Heart left ventricle (tissue), 16 donors: ENCODE results near the gene AP4M1. TPM values are rescaled to one million over a fixed set of nuclear protein-coding genes. Genes with fewer than 3 reads are reported as not detected.
A peak's percentile ranks its signal among the peaks of the same experiment; 100 is the strongest.
"Not testable (repeated sequence)": the region's sequence is repeated elsewhere in the genome, so short reads cannot be mapped to it uniquely, and the experiment has no call there.

ENCODE experiments used
- ATAC-seq, 4 donors: fragments of 200-7000 bp; cut with Tn5 transposase; one replicate each; pipeline ENCODE4 v1.9.1; 2020 to 2022; ENCODE audit warnings: moderate library complexity in 4 of 4, mild to moderate bottlenecking in 3 of 4, moderate number of reproducible peaks in 1 of 4
- DNase-seq, 5 donors: peaks; one replicate each; pipeline ENCODE4 v3.0.0-alpha.2; 2020
- H3K27ac ChIP-seq, 12 donors: fragments of 200-600 bp; sonication (generic) in 4 of 12; one replicate each; pipeline versions ENCODE4 v1.5.0 to v1.8.0; 2016 to 2022; ENCODE audit warnings: mild to moderate bottlenecking in 2 of 12
- H3K27me3 ChIP-seq, 9 donors: fragments of 200-600 bp; sonication (generic) in 2 of 9; one replicate each; pipeline versions ENCODE4 v1.5.1 to v1.8.0; 2016 to 2022; ENCODE audit warnings: mild to moderate bottlenecking in 3 of 9
- H3K36me3 ChIP-seq, 9 donors: fragments of 200-600 bp; sonication (generic) in 2 of 9; one replicate each; pipeline versions ENCODE4 v1.5.0 to v1.8.0; 2018 to 2022; ENCODE audit warnings: mild to moderate bottlenecking in 2 of 9
- H3K4me1 ChIP-seq, 12 donors: fragments of 200-600 bp; sonication (generic) in 4 of 12; one replicate each; pipeline versions ENCODE4 v1.5.0 to v1.8.0; 2016 to 2022; ENCODE audit warnings: mild to moderate bottlenecking in 3 of 12
- H3K4me3 ChIP-seq, 12 donors: fragments of 200-600 bp; sonication (generic) in 4 of 12; one replicate each; pipeline versions ENCODE4 v1.5.0 to v1.8.0; 2017 to 2022; ENCODE audit warnings: mild to moderate bottlenecking in 9 of 12, moderate library complexity in 4 of 12
- H3K9me3 ChIP-seq, 12 donors: fragments of 200-600 bp; sonication (generic) in 4 of 12; one replicate each; pipeline versions ENCODE4 v1.5.0 to v1.8.0; 2016 to 2022; ENCODE audit warnings: mild to moderate bottlenecking in 1 of 12
- CTCF ChIP-seq, 12 donors: fragments of 200-600 bp; sonication (generic) in 4 of 12; IDR thresholded peaks; one replicate each; pipeline versions ENCODE4 v1.5.0 to v1.8.0; 2018 to 2022; ENCODE audit warnings: antibody characterized with exemption in 12 of 12, mild to moderate bottlenecking in 5 of 12
- POLR2A ChIP-seq, 2 donors: fragments of 450-650 bp; IDR thresholded peaks; one replicate each; pipeline ENCODE4 v1.6.1; 2017; ENCODE audit warnings: antibody characterized with exemption in 2 of 2, mild to moderate bottlenecking in 2 of 2, moderate library complexity in 2 of 2
- WGBS, 4 donors: extraction: QIAGEN DNeasy Blood & Tissue Kit in 2 of 4; methylation state at CpG; one replicate each; pipeline versions ENCODE4 v1.1.5 to v1.1.7; 2013 to 2018; 5-methylcytosine and 5-hydroxymethylcytosine counted together
- intact Hi-C, 10 donors: fragments of 100-400 bp; cut with DNase I; formaldehyde crosslinking; loops; one replicate each; pipeline versions ENCODE4 v1.11.1 to v1.14.2; 2022
- polyA plus RNA-seq, 2 donors: library from polyadenylated mRNA; stranded (reverse); fragments of 200-250 nt; gene quantifications; one replicate each; pipeline ENCODE4 v1.2.3, GENCODE V29; 2013
- total RNA-seq, 9 donors: library from RNA; depleted of rRNA in 2 of 9; stranded (reverse); fragments of >200 nt in 2 of 9; fragmentation: NEBNext Ultra II Directional in 3 of 9; extraction: Animal tissue kit (Norgen Biotek cat#: 25700) in 3 of 9; gene quantifications; one replicate each; pipeline versions ENCODE4 v1.1.0 to v1.2.4, GENCODE V29; 2016 to 2023
- donor health status: ischemic (EF 13 %, LVEDD 7.1; RV severe dilation, severe dysfunction).
- donor health status: healthy with polysubstance abuse.
- donor health status: DM: no; HTN: yes; CAD: no.
- donor health status: DM: no; HTN: no; CAD: no.
- donor health status: ischemic (EF 25% LVEDD 6.9; RV normal size, moderate dysfunction).
- donor health status: ischemic (EF 25% LVEDD 5.7; RV mildly dilated, moderate dysfunction).
- donor health status: healthy.
- donor health status: DM: yes; HTN: yes; CAD: no.
- donor health status: ischemic (EF 35%, LVEDD 5.7; RV mildly dilated, moderate dysfunction).
- donor health status: nonischemic (EF 11% LVEDD 7.7; RV severe dilation, severe dysfunction).
- donor health status: DM: yes; HTN: yes; CAD: no.
- donor health status: PGD.
- donor health status: ischemic (EF 29% LVEDD 5.4; RV normal size, mild dysfunction).
- donor health status: nonischemic (EF 23%, LVEDD 6.1; RV moderate dilation, normal function).

The AP4M1 gene
- total and polyA plus RNA-seq, 11 donors = 8.9 to 19.3 (median 12.3) TPM

GRCh38 chr7:100142461-100142860 lies 41.0 kb downstream of the AP4M1 start:
- H3K4me3 ChIP-seq = no peak overlapping the region
- peaks cover 0 to 15% (median 0%) of the 10 kb centered on the region in 9 donors for H3K27me3 ChIP-seq
- ATAC-seq (no peak), DNase-seq (no peak)
- intact Hi-C loops = loop anchor here in 1 of 10 donors (10.0 kb wide), 1 partner anchor 202 kb away; no protein-coding TSS in a partner anchor
- no peak overlapping the region for H3K27ac ChIP-seq
- no peaks in the 10 kb centered on the region for H3K36me3 ChIP-seq
- no peaks in the 10 kb centered on the region for H3K9me3 ChIP-seq
- WGBS, 4 donors = 93 to 95% (median 94%) methylated on average over 3 of the region's 3 CpGs
- TF ChIP-seq POLR2A (IDR thresholded peaks at IDR 0.05) = no peak
- TF ChIP-seq CTCF (IDR thresholded peaks at IDR 0.05) = no peak
- H3K4me1 ChIP-seq = no peaks in the 10 kb centered on the region

- peaks cover 0 to 27% (median 12%) of the 10 kb centered on the region in 12 donors for H3K4me1 ChIP-seq
- H3K27ac ChIP-seq, ATAC-seq, H3K36me3 ChIP-seq, H3K27me3 ChIP-seq, DNase-seq, H3K9me3 ChIP-seq, H3K4me3 ChIP-seq: not testable (repeated sequence)
- 77 to 95% (median 92%) methylated on average over 4 of the region's 4 CpGs for WGBS, 4 donors
- intact Hi-C loops = loop anchor here in 1 of 10 donors (10.0 kb wide), 1 partner anchor 198 kb away; no protein-coding TSS in a partner anchor
Measured at GRCh38 chr7:100146350-100146749, 44.9 kb downstream of the AP4M1 start.

- H3K4me3 ChIP-seq = no peak overlapping the region
- peaks cover 0 to 18% (median 0%) of the 10 kb centered on the region in 9 donors for H3K36me3 ChIP-seq
- H3K4me1 ChIP-seq = peaks cover 0 to 36% (median 12%) of the 10 kb centered on the region in 12 donors
- WGBS, 4 donors = 94 to 99% (median 97%) methylated on average over 2 of the region's 2 CpGs
- no peaks in the 10 kb centered on the region for H3K9me3 ChIP-seq
- H3K27ac ChIP-seq = no peak overlapping the region
- no peak for DNase-seq
- TF ChIP-seq CTCF (IDR thresholded peaks at IDR 0.05) (no peak), POLR2A (IDR thresholded peaks at IDR 0.05) (no peak)
- intact Hi-C loops = loop anchor here in 1 of 10 donors (10.0 kb wide), 1 partner anchor 198 kb away; no protein-coding TSS in a partner anchor
- no peak for ATAC-seq
- no peaks in the 10 kb centered on the region for H3K27me3 ChIP-seq
Measured at GRCh38 chr7:100147278-100147677, 45.8 kb downstream of the AP4M1 start.

GRCh38 chr7:100148225-100148558 lies 46.7 kb downstream of the AP4M1 start:
- intact Hi-C loops = loop anchor here in 1 of 10 donors (10.0 kb wide), 1 partner anchor 197 kb away; no protein-coding TSS in a partner anchor

More at GRCh38 chr7:100148225-100148558, 46.7 kb downstream of the AP4M1 start:
- Histone ChIP-seq H3K4me3 (peak overlapping the region; percentile 16 to 97 (median 76)), H3K9me3 (no peaks in the 10 kb centered on the region), H3K27me3 (no peaks in the 10 kb centered on the region), H3K27ac (peak overlapping the region in 11 of 12 donors; percentile 26 to 89 (median 83)), H3K36me3 (peaks cover 0 to 25% (median 3%) of the 10 kb centered on the region in 9 donors), H3K4me1 (peaks cover 0 to 46% (median 12%) of the 10 kb centered on the region in 12 donors)
- DNase-seq (no peak), ATAC-seq (peak in 1 of 4 donors; percentile 1)
- TF ChIP-seq CTCF (IDR thresholded peaks at IDR 0.05) (no peak), POLR2A (IDR thresholded peaks at IDR 0.05) (no peak)
- WGBS, 4 donors = 16 to 28% (median 20%) methylated on average over 14 of the region's 14 CpGs
